Ramos (cell line): Measurements from ENCODE around the gene PPM1E.
"Not testable (repeated sequence)": the region's sequence is repeated elsewhere in the genome, so short reads cannot be mapped to it uniquely, and the experiment has no call there.

Source experiments
- in situ Hi-C: fragments of 300-500 bp; cut with MboI; formaldehyde crosslinking; loops from one replicate; pipeline ENCODE4 v1.14.3; 2022; ENCODE audit warnings: low sequenced_read_pairs; ENCODE audit not compliant: unreplicated experiment

Gene PPM1E

DNA sequence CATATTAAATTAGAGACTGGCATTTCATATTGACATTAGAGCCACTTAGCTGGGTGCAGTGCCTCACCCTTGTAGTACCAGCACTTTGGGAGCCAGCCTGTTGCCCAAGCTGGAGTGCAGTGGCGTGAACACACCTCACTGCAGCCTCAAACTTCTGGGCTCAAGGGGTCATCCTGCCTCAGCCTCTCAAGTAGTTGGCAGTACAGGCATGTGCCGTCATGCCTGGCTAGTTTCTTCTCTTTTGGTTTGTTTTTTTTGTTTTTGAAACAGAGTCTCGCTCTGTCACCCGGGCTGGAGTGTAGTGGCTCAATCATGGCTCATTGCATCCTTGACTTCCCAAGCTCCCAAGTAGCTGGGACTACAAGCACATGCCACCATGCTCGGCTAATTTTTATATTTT is 8.7 kb downstream of the PPM1E start:
- in situ Hi-C loops: no loop called here

DNA sequence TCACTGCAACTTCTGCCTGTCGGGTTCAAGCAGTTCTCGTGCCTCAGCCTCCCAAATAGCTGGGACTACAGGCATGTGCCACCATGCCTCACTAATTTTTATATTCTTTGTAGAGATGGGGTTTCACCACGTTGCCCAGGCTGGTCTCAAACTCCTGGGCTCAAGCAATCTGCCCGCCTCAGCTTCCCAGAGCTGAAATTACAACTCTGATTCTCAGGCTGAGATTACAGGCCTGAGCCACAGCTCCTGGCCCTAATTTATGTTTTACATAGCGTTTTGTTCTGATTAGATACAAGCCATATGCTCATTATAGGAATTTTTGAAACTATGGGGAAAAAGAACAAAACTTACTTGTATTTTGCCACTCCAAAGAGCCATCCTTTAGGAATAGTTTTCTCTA is 22.8 kb downstream of the PPM1E start:
- in situ Hi-C loops: not testable (repeated sequence)

GRCh38 chr17:58779446-58779845 is 23.8 kb downstream of the PPM1E start:
- in situ Hi-C loops: no loop called here

GRCh38 chr17:58783380-58783779 is 27.7 kb downstream of the PPM1E start:
- in situ Hi-C loops: no loop called here

DNA sequence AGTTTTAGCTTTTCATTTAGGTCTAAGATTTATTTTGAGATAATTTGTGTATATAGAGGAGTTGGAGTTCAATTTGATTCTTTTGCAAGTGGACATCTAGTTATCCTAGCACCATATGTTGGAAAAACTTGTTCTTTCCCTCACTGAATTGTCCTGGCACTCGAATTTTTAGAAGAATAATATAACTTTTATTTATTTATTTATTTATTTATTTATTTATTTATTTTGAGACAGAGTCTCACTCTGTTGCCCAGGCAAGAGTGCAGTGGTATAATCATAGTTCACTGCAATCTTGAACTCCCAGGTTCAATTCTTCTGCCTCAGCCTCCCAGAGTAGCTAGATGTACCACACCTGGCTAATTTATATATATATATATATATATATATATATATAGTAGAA is 29.4 kb downstream of the PPM1E start:
- in situ Hi-C loops: no loop called here

- in situ Hi-C loops: no loop called here
These were observed 31.1 kb downstream of the PPM1E start for GRCh38 chr17:58786586-58787295.

DNA sequence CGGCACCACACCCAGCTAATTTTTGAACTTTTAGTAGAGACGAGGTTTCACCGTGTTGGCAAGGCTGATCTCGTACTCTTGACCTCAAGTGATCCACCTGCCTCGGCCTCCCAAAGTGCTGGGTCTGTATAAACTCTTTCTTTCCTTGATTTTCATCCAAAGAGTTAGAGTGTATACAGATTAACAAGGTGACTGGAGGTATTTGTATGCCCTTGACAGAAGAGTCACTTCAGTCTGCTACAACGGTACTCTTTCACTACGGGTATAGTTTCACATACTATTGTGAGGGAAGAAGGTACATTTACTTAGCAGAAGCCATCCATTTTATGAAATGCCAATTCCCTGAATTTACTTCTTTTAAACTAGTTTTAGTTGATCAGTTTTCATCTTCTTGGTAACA is 32.5 kb downstream of the PPM1E start:
- in situ Hi-C loops: no loop called here

DNA sequence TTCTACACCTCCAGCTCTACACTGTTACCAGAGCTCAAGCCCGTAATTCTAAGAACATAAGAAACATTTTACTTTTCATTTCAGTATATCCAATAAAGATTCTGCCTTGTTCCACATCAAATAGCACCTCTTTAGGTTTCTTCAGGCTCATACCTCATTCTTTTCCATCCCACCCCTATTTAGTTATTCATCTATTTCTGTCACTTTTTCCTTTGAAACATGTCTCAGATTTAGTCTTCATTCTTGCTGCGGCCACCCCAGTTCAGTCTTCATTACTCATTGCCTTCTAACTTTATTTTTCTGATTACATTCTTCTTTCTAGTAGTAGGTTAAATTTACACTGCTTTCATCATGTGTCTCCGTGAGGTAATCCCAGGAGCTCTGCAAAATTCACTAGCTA is 33.5 kb downstream of the PPM1E start:
- in situ Hi-C loops: no loop called here

DNA sequence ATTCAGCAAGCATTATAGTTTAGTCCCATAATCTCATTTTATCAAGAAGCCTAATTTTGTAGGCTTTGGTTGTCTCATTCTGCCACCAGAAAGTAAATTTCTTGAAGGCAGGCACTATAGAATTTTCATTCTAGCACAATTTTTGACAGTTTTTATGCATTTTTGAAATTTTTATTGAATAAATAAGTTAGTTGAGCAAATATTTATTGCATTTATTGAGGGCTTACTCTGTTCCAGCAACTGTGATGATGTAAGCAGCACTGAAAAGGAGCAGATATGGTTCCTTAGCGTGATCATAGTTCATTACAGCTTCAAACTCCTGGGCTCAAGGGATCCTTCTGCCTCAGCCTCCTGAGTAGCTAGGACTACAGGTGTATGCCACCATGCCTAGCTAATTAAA is 34.2 kb downstream of the PPM1E start:
- in situ Hi-C loops: no loop called here

DNA sequence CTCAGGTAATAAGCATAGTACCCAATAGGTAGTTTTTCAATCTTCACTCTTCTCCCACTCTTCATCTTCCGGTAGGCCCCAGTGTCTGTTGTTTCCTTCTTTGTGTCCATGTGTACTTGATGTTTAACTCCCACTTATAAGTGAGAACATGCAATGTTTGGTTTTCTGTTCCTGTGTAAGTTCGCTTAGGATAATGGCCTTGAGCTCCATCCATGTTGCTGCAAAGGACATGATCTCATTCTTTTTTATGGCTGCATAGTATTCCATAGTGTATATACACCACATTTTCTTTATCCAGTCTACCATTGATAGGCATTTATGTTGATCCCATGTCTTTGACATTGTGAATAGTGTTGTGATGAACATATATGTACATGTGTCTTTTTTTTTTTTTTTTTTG is 38.9 kb downstream of the PPM1E start:
- in situ Hi-C loops: not testable (repeated sequence)

GRCh38 chr17:58802188-58802587 is 46.5 kb downstream of the PPM1E start:
- in situ Hi-C loops: no loop called here

DNA sequence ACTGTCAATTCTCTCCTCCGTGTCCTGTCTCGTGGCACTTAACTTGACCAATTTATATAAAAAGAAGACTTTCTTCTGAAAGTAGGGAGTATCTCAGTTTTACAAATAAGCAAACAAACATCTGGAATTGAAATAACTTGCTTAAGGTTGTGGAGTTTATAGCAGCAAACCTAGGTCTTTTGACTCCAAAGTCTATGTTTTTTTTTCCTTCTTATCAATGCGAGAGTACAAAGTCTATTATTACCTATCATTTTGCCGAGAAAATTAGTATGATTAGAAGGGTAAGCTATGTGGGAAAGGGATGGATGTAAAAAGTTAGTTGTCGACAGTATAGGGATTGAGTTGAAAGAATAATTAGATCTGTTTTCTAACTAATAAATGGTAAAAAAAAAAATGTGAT is 50.4 kb downstream of the PPM1E start:
- in situ Hi-C loops: no loop called here

- in situ Hi-C loops: no loop called here
These were observed 53.2 kb downstream of the PPM1E start for GRCh38 chr17:58808609-58809563.

DNA sequence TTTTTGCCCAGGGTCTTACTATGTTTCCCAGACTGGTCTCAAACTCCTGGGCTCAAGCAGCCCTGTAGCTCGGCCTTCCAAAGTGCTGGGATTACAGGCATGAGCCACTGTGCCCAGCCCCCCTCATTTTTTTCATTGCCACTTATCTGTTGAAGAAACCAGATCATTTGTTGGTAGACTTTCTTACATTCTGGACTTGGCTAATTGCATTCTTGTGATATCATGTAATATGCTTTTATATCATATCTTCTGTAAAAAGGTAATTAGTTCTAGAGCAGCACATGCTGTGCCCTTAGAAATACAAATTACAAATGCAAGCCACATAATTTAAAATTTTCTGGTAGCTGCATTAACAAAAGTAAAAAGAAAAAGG is 53.9 kb downstream of the PPM1E start:
- in situ Hi-C loops: no loop called here

DNA sequence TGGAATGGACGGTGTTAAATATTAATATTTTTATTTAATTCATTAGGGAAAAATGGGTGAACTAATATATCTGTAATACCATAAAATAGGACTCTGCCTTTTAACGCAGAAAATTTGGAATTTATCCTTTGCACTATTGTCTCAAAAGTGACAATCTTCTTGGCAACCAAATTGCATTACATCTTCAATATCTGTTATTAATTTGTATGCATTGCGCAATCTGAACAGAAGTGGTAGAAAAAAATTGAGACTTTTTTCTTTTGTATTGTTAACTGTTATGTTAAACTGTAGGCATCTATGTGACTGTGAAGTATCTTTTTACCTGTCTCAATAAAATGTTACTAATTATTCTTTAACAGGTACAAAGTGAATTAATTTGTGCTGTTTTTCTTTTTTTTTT is 55.6 kb downstream of the PPM1E start:
- in situ Hi-C loops: no loop called here

- in situ Hi-C loops: no loop called here
These were observed 58.1 kb downstream of the PPM1E start for GRCh38 chr17:58813712-58814111.

DNA sequence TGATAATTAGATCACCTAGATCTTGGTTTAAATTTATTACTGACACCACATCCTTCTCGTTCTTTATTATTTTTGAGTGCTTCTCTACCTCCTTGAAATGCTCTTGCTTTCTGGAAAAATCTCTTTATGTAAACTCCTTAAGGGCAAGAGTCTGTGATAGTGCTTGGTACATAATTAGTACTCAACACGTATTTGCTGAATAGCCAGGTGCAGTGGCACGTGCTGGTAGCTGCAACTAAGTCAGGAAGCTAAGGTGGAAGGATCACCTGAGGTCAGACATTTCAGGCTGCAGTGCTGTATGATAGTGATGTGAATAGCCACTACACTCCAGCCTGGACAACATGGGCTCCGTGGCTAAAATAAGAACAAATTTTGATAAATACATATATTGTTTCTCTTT is 63.0 kb downstream of the PPM1E start:
- in situ Hi-C loops: no loop called here

GRCh38 chr17:58822148-58823050 is 66.7 kb downstream of the PPM1E start:
- in situ Hi-C loops: no loop called here

GRCh38 chr17:58823051-58823525 is 67.4 kb downstream of the PPM1E start:
- in situ Hi-C loops: no loop called here

DNA sequence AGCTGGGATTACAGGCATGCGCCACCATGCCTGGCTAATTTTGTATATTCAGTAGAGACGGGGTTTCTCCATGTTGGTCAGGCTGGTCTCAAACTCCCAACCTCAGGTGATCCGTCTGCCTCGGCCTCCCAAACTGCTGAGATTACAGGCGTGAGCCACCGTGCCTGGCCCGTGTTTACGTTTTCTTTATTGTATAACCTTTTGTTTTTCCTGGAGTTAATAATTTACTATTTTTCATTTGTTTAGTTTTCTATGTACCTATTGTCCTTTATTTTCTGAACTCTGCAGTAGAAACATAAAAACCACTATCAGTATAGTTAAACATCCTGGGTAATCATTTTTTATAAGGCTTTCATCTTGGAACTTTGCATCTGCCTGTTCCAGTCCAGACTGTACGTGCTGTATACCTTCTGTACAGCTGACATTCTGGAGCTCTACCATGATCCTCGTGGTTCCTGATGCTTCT is 73.6 kb downstream of the PPM1E start:
- in situ Hi-C loops: no loop called here
